ENCODE results near the gene DUSP11.

- TF ChIP-seq CTCF (IDR thresholded peaks at IDR 0.05; ENCODE audit: low read depth, low read length, missing input control) (no peak), NR2F2 (IDR thresholded peaks at IDR 0.05) (no peak), SP1 (IDR thresholded peaks at IDR 0.05) (no peak), FOXA1 (IDR thresholded peaks at IDR 0.05) (no peak), YY1 (IDR thresholded peaks at IDR 0.05) (no peak), GABPA (IDR thresholded peaks at IDR 0.05 in 1 of 2, conservative IDR thresholded peaks at IDR 0.05 in 1 of 2) (no peak)
These were observed 3.5 kb downstream of the DUSP11 start for GRCh38 chr2:73776381-73776780.
